ENCODE results near the gene RAB3A. TPM values are rescaled to one million over a fixed set of nuclear protein-coding genes. Genes with fewer than 3 reads are reported as not detected.

The RAB3A gene
- total and polyA plus RNA-seq, 9 of the 15 experiments (the other 6 are each of a cell fraction or from before 2014, with no cell fraction given): 0.17 to 5.1 (median 0.90) TPM; not detected in 1

GRCh38 chr19:18152442-18152816 lies 51.4 kb downstream of the RAB3A start (continued):
- TF ChIP-seq THAP7 (CRISPR knock-in tag; IDR thresholded peaks at IDR 0.05) (no peak), ZNF41 (CRISPR knock-in tag; conservative IDR thresholded peaks at IDR 0.05) (no peak), ZNF778 (CRISPR knock-in tag; IDR thresholded peaks at IDR 0.05) (no peak), ZNF586 (CRISPR knock-in tag; conservative IDR thresholded peaks at IDR 0.05) (no peak), SIX5 (IDR thresholded peaks at IDR 0.05; ENCODE audit: borderline replicate concordance in 1 of 2, insufficient read depth in 1 of 2, low read depth in 1 of 2, low read length in 2 of 2) (no peak), CREB3L1 (IDR thresholded peaks at IDR 0.05; ENCODE audit: borderline replicate concordance, low read depth) (no peak; the same call in 1 of the 2 replicates), DPF2 (IDR thresholded peaks at IDR 0.05) (peak; percentile 55; the same call in 1 of the 2 replicates), UBTF (IDR thresholded peaks at IDR 0.05; ENCODE audit: borderline replicate concordance in 1 of 2, low read depth in 2 of 2, low read length in 2 of 2) (no peak), MEIS2 (IDR thresholded peaks at IDR 0.05; ENCODE audit: partially characterized antibody) (peak; percentile 24), NR2F6 (CRISPR knock-in tag; IDR thresholded peaks at IDR 0.05) (0 out of 2 replicates have a peak, but pooled peaks have one; percentile 49), GABPB1 (CRISPR knock-in tag; IDR thresholded peaks at IDR 0.05) (peak; percentile 78), TCF3 (CRISPR knock-in tag; IDR thresholded peaks at IDR 0.05) (0 out of 2 replicates have a peak, but pooled peaks have one; percentile 11), FOXK2 (conservative IDR thresholded peaks at IDR 0.05 in 1 of 2, IDR thresholded peaks at IDR 0.05 in 1 of 2; ENCODE audit: low read depth in 2 of 2) (peak; percentile 83 to 88), CGGBP1 (CRISPR knock-in tag; IDR thresholded peaks at IDR 0.05) (no peak), MBD2 (IDR thresholded peaks at IDR 0.05; ENCODE audit: borderline replicate concordance, low read depth) (0 out of 2 replicates have a peak, but pooled peaks have one; percentile 18), HOMEZ (CRISPR knock-in tag; IDR thresholded peaks at IDR 0.05) (no peak), DLX4 (CRISPR knock-in tag; IDR thresholded peaks at IDR 0.05) (no peak), ZNF408 (CRISPR knock-in tag; IDR thresholded peaks at IDR 0.05; ENCODE audit: low read depth) (no peak), KLF6 (CRISPR knock-in tag; IDR thresholded peaks at IDR 0.05; ENCODE audit: borderline replicate concordance) (no peak), ZNF512 (tag; IDR thresholded peaks at IDR 0.05) (no peak)
